HL-60 (cell line): ENCODE data around the gene ANKRD33.

Experiments used
- POLR2AphosphoS5 ChIP-seq: IDR thresholded peaks from 2 replicates; pipeline ENCODE4 v1.6.1; 2012; ENCODE audit warnings: low read depth
- TF ChIP-seq, protein P1 (sequence below): IDR thresholded peaks from one replicate; pipeline ENCODE4 v1.5.1; 2011; ENCODE audit warnings: low read length, control low read depth, inconsistent platforms; ENCODE audit not compliant: insufficient read depth

GRCh38 chr12:51914034-51914923, 26.4 kb downstream of the ANKRD33 start:
- TF ChIP-seq, protein P1, sequence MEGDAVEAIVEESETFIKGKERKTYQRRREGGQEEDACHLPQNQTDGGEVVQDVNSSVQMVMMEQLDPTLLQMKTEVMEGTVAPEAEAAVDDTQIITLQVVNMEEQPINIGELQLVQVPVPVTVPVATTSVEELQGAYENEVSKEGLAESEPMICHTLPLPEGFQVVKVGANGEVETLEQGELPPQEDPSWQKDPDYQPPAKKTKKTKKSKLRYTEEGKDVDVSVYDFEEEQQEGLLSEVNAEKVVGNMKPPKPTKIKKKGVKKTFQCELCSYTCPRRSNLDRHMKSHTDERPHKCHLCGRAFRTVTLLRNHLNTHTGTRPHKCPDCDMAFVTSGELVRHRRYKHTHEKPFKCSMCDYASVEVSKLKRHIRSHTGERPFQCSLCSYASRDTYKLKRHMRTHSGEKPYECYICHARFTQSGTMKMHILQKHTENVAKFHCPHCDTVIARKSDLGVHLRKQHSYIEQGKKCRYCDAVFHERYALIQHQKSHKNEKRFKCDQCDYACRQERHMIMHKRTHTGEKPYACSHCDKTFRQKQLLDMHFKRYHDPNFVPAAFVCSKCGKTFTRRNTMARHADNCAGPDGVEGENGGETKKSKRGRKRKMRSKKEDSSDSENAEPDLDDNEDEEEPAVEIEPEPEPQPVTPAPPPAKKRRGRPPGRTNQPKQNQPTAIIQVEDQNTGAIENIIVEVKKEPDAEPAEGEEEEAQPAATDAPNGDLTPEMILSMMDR = no peak
- no peak for TF ChIP-seq POLR2AphosphoS5
